ENCODE results near the gene HNRNPA3.

GRCh38 chr2:177257471-177257870 lies 44.9 kb downstream of the HNRNPA3 start:
- no peak for TF ChIP-seq REST (IDR thresholded peaks at IDR 0.05; ENCODE audit: low read depth)
- no peak for TF ChIP-seq CREB1 (IDR thresholded peaks at IDR 0.05; ENCODE audit: low read depth)
- TF ChIP-seq EGR1 (IDR thresholded peaks at IDR 0.05) = no peak
- no peak for TF ChIP-seq YY1 (IDR thresholded peaks at IDR 0.05; ENCODE audit: low read depth)
- TF ChIP-seq EP300 (IDR thresholded peaks at IDR 0.05; ENCODE audit: borderline replicate concordance) = no peak
- no peak for TF ChIP-seq MAX (IDR thresholded peaks at IDR 0.05)
- no peak for TF ChIP-seq TAF1 (IDR thresholded peaks at IDR 0.05; ENCODE audit: low read depth)
- no peak for TF ChIP-seq CEBPB (IDR thresholded peaks at IDR 0.05)
- no peak for TF ChIP-seq RAD21 (IDR thresholded peaks at IDR 0.05; ENCODE audit: low read depth)
- no peak for TF ChIP-seq ZBTB7A (IDR thresholded peaks at IDR 0.05; ENCODE audit: low read depth)
